GM20431 (cell line): Measurements from ENCODE around the gene FES.
"Not testable (repeated sequence)": the region's sequence is repeated elsewhere in the genome, so short reads cannot be mapped to it uniquely, and the experiment has no call there.

Source experiments
- in situ Hi-C: fragments of 300-500 bp; cut with MseI, MboI; formaldehyde crosslinking; loops from one replicate; pipeline ENCODE4 v1.15.0; 2020; ENCODE audit warnings: low sequenced_read_pairs; ENCODE audit not compliant: unreplicated experiment

FES gene

GRCh38 chr15:90883976-90884718, at the start of gene FES:
TSS of gene FES (plus strand) at chr15:90884504. CDS start at chr15:90885046, 542 bp downstream.
- in situ Hi-C loops: loop anchor here (25.0 kb wide), 1 partner anchor 547 kb away; no protein-coding TSS in a partner anchor

- in situ Hi-C loops: no loop called here
Measured at GRCh38 chr15:90834626-90835025, 49.7 kb upstream of the FES start.

GRCh38 chr15:90836296-90836871, 47.9 kb upstream of the FES start:
- in situ Hi-C loops: no loop called here

- in situ Hi-C loops: no loop called here
Measured at GRCh38 chr15:90837094-90837493, 47.2 kb upstream of the FES start.

GRCh38 chr15:90838139-90838538, 46.2 kb upstream of the FES start:
- in situ Hi-C loops: no loop called here

GRCh38 chr15:90838544-90838943, 45.8 kb upstream of the FES start:
- in situ Hi-C loops: no loop called here

GRCh38 chr15:90839187-90840071, 44.9 kb upstream of the FES start:
- in situ Hi-C loops: no loop called here

- in situ Hi-C loops: no loop called here
Measured at GRCh38 chr15:90840157-90840855, 44.0 kb upstream of the FES start.

GRCh38 chr15:90840954-90841353, 43.4 kb upstream of the FES start:
- in situ Hi-C loops: no loop called here

- in situ Hi-C loops: no loop called here
Measured at GRCh38 chr15:90844696-90845095, 39.6 kb upstream of the FES start.

GRCh38 chr15:90845201-90845949, 38.9 kb upstream of the FES start:
- in situ Hi-C loops: no loop called here

GRCh38 chr15:90849424-90849823, 34.9 kb upstream of the FES start:
- in situ Hi-C loops: not testable (repeated sequence)

- in situ Hi-C loops: no loop called here
Measured at GRCh38 chr15:90851114-90851513, 33.2 kb upstream of the FES start.

- in situ Hi-C loops: no loop called here
Measured at GRCh38 chr15:90851940-90852339, 32.4 kb upstream of the FES start.

GRCh38 chr15:90855139-90855538, 29.2 kb upstream of the FES start:
- in situ Hi-C loops: no loop called here

GRCh38 chr15:90857337-90857736, 27.0 kb upstream of the FES start:
- in situ Hi-C loops: no loop called here

- in situ Hi-C loops: no loop called here
Measured at GRCh38 chr15:90857883-90858443, 26.3 kb upstream of the FES start.

- in situ Hi-C loops: no loop called here
Measured at GRCh38 chr15:90859234-90860131, 24.8 kb upstream of the FES start.
